IMR-90 (cell line): ENCODE results near the gene DDX52.

Experiments used
- CTCF ChIP-seq: conservative IDR thresholded peaks from 2 replicates; pipeline ENCODE4 v1.5.1; 2012; ENCODE audit warnings: mild to moderate bottlenecking, low read depth, low read length, improper control_type of control experiment
- POLR2A ChIP-seq: IDR thresholded peaks from 2 replicates; pipeline ENCODE4 v1.6.1; 2012; ENCODE audit warnings: mild to moderate bottlenecking, low read depth, low read length

DNA sequence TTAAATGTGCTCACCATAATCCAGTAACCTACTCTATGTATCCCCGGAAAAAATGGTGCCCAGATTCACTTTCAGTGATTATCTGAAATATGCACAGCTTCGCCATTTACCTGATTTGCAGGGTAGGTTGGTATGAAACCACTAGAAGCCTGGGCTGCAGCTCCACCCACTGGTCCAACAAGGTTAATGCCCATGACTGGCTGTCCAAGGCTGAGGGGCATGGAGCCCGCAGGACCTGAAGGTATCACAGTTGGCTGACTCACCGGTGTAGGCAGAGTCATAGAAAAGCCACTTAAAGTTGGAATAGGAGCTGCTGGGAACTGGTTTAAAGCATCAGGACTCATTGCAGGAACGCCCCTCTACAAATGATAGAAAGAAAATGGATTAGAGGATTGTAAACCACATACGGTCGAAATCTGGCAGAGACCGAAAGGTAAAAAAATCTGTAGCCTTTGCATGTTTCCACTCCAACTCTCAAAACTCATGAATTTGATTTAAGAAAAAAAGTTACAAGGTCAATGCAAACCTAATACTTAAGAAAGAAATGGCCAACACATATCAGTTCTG is 72.6 kb downstream of the DDX52 start:
- TF ChIP-seq CTCF: peak; percentile 54
- TF ChIP-seq POLR2A: no peak
